Activated CD8-positive, alpha-beta T cell treated with anti-CD3 and anti-CD28 coated beads for 36 hours (primary cell): ENCODE measurements around the gene FOXE3. TPM values are rescaled to one million over a fixed set of nuclear protein-coding genes. Genes with fewer than 3 reads are reported as not detected.
"Not testable (repeated sequence)": the region's sequence is repeated elsewhere in the genome, so short reads cannot be mapped to it uniquely, and the experiment has no call there.

Source experiments
- ATAC-seq: fragments of 200-7000 bp; cut with Tn5 transposase; one replicate; pipeline ENCODE4 v1.10.0; 2021; ENCODE audit warnings: mild to moderate bottlenecking, moderate library complexity
- CTCF ChIA-PET: fragments of 350-600 bp; sonication (Branson Sonifier 250); formaldehyde crosslinking; loops from one replicate; lab custom pipeline; 2021; ENCODE audit warnings: antibody characterized with exemption; lab: Charles Lee
- POLR2A ChIA-PET: fragments of 350-600 bp; sonication (Branson Sonifier 250); formaldehyde crosslinking; loops from one replicate; lab custom pipeline; 2021; ENCODE audit warnings: antibody characterized with exemption; lab: Charles Lee
- DNase-seq: peaks from one replicate; pipeline ENCODE4 v3.0.0-alpha.2; 2020
- H3K27ac Mint-ChIP-seq: one replicate; pipeline ENCODE4 v1.8.0; 2021; ENCODE audit warnings: mild to moderate bottlenecking, mixed read lengths
- H3K27me3 Mint-ChIP-seq: one replicate; pipeline ENCODE4 v1.8.0; 2021; ENCODE audit warnings: mixed read lengths
- H3K36me3 Mint-ChIP-seq: one replicate; pipeline ENCODE4 v1.8.0; 2021; ENCODE audit warnings: low read depth, mixed read lengths
- H3K4me1 Mint-ChIP-seq: one replicate; pipeline ENCODE4 v1.8.0; 2021; ENCODE audit warnings: low read depth, mixed read lengths
- H3K4me3 Mint-ChIP-seq: one replicate; pipeline ENCODE4 v1.8.0; 2021; ENCODE audit warnings: mild to moderate bottlenecking, moderate library complexity, mixed read lengths
- H3K9me3 Mint-ChIP-seq: one replicate; pipeline ENCODE4 v1.8.0; 2021; ENCODE audit warnings: mixed read lengths
- intact Hi-C: fragments of 100-400 bp; cut with micrococcal nuclease; formaldehyde crosslinking; loops from one replicate; pipeline ENCODE4 v1.10.0; 2022
- total RNA-seq, 2 experiments: library from RNA; stranded (reverse); gene quantifications; one replicate each; pipeline ENCODE4 v1.2.3, GENCODE V29; 2021
- TF ChIP-seq, protein P1 (sequence below): fragments of 200-600 bp; IDR thresholded peaks from one replicate; pipeline ENCODE4 v1.8.0; 2022; ENCODE audit warnings: antibody characterized with exemption, mild to moderate bottlenecking

The FOXE3 gene
- total RNA-seq, 2 experiments from 2014 or later, result not detected

DNA sequence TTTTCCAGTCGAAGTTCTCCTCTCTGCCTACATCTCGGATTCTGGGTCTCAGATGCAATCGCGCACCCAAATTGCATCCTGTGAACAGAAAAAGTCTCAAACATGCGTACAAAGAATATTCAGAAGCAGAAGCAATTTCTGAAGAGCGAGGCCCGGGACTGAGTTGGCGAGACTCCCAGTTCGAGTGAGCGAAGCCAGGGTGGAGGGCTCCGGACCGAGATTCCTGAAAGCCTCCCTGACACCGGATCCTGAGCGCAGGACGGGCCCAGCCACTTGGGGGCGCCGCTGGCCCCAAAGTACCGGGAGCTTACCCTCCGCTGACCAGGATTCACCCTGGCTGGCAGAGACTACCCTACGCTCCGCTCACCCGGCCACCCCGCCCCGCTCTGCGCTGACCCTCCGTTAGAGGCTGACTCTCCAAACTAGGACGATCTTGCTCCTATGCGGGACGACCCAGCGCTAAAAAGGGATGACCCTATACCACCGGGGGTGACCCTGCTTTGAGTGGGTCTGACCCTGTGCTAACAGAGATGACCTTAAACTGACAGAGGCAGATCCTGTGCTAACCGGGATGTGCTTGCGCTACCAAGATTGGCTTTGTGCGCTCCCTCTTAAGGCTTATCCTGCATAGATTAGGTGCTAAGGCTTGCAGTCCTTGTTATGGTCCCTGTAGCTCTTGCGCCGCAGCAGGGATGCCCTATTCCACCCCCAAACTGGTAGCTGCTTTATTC is 33.9 kb downstream of the FOXE3 start:
- peaks cover 74% of the 10 kb centered on the region for H3K27me3 Mint-ChIP-seq
- H3K9me3 Mint-ChIP-seq, result no peaks in the 10 kb centered on the region

DNA sequence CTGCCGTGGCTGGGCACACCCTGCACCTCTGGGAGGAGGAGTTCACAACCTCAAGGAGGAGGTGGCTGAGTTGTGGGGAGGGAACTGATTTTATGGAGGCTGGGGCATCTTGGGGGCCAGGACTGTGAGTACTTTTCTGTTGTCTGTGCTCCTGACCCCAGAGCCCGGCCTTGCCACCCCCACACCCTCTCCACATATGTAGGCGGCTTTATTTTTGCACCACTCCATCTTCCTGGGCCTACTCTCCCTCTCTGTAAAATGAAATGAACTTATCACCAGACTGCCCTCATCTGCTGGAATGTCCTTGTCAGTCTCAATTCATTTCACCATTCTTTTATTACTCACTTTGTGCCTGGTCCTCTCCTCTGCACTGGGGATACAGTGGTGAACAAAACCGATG is 34.5 kb downstream of the FOXE3 start:
- Mint-ChIP-seq H3K27me3 (peaks cover 71% of the 10 kb centered on the region), H3K9me3 (no peaks in the 10 kb centered on the region), H3K4me1 (peaks cover 2% of the 10 kb centered on the region), H3K36me3 (no peaks in the 10 kb centered on the region), H3K27ac (no peak overlapping the region), H3K4me3 (no peak overlapping the region)
- ChIA-PET CTCF (interaction anchor here (0.9 to 4.0 kb wide), 3 partner anchors 14 to 255 kb away, joined by 3 to 42 read pairs (median 5); partner anchors contain the start of gene FOXD2), POLR2A (no interaction called here)
- TF ChIP-seq, protein P1, sequence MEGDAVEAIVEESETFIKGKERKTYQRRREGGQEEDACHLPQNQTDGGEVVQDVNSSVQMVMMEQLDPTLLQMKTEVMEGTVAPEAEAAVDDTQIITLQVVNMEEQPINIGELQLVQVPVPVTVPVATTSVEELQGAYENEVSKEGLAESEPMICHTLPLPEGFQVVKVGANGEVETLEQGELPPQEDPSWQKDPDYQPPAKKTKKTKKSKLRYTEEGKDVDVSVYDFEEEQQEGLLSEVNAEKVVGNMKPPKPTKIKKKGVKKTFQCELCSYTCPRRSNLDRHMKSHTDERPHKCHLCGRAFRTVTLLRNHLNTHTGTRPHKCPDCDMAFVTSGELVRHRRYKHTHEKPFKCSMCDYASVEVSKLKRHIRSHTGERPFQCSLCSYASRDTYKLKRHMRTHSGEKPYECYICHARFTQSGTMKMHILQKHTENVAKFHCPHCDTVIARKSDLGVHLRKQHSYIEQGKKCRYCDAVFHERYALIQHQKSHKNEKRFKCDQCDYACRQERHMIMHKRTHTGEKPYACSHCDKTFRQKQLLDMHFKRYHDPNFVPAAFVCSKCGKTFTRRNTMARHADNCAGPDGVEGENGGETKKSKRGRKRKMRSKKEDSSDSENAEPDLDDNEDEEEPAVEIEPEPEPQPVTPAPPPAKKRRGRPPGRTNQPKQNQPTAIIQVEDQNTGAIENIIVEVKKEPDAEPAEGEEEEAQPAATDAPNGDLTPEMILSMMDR, result no peak
- intact Hi-C loops, result no loop called here
- no peak for DNase-seq
- no peak for ATAC-seq

More for the DNA sequence above, 33.9 kb downstream of the FOXE3 start:
- ATAC-seq (peak; percentile 42), DNase-seq (peak; percentile 29)
- POLR2A ChIA-PET, result interaction anchor here (1.5 kb wide), 1 partner anchor 11 kb away, joined by 5 read pairs; no protein-coding TSS in a partner anchor
- H3K36me3 Mint-ChIP-seq, result no peaks in the 10 kb centered on the region
- intact Hi-C loops, result no loop called here
- H3K4me3 Mint-ChIP-seq, result no peak overlapping the region
- TF ChIP-seq, protein P1, result peak; percentile 45
- H3K4me1 Mint-ChIP-seq, result peaks cover 7% of the 10 kb centered on the region
- CTCF ChIA-PET, result interaction anchor here (0.9 to 4.0 kb wide), 5 partner anchors 13 to 276 kb away, joined by 3 to 42 read pairs (median 5); partner anchors contain the start of gene FOXD2
- H3K27ac Mint-ChIP-seq, result no peak overlapping the region

DNA sequence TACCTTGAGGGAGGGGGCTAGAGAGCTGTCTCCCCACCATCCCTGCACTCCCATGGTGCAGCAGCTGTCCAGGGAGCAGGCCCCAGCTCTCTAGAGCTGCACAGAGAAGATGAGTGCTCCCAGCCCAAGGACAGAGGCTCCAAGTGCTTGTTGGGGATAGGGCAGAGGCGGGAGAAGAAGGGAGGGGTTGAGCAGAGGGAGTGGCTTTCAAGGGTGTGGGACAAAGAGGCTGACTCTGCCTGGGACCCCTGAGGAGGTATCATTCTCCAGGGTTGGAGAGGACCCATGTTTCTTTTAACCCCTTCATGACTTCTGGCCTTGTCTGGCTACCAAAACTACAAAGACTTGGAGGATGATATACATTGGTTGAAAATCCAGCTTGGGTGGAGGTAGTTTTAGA is 36.3 kb downstream of the FOXE3 start:
- Mint-ChIP-seq H3K4me1 (no peaks in the 10 kb centered on the region), H3K4me3 (no peak overlapping the region), H3K27ac (no peak overlapping the region), H3K9me3 (no peaks in the 10 kb centered on the region), H3K36me3 (no peaks in the 10 kb centered on the region), H3K27me3 (peaks cover 58% of the 10 kb centered on the region)
- TF ChIP-seq, protein P1, result no peak
- ChIA-PET POLR2A (no interaction called here), CTCF (interaction anchor here (1.2 kb wide), 1 partner anchor 20 kb away, joined by 5 read pairs; no protein-coding TSS in a partner anchor)
- ATAC-seq, result no peak
- intact Hi-C loops, result no loop called here
- DNase-seq, result no peak

DNA sequence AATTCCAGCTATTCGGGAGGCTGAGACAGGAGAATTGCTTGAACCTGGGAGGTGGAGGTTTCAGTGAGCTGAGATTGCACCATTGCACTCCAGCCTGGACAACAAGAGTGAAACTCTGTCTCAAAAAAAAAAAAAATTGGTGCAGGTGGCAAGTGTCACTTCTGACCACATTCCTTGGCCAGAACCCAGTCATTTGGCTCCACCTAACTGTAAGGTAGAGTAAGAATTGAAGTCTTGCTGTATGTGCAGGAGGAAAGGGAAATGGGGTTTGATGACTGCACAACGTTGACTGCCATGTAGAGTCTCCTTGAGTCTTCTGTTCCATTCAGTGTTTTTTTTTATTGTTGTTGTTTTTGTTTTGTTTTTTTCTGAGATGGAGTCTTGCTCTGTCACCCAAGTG is 37.8 kb downstream of the FOXE3 start:
- DNase-seq, H3K4me3 Mint-ChIP-seq, H3K9me3 Mint-ChIP-seq, ATAC-seq, H3K36me3 Mint-ChIP-seq, intact Hi-C loops, H3K27ac Mint-ChIP-seq, POLR2A ChIA-PET, H3K4me1 Mint-ChIP-seq: not testable (repeated sequence)
- peaks cover 54% of the 10 kb centered on the region for H3K27me3 Mint-ChIP-seq
- CTCF ChIA-PET, result interaction anchor here (0.7 to 1.5 kb wide), 2 partner anchors 17 to 179 kb away, joined by 3 to 4 read pairs; no protein-coding TSS in a partner anchor

DNA sequence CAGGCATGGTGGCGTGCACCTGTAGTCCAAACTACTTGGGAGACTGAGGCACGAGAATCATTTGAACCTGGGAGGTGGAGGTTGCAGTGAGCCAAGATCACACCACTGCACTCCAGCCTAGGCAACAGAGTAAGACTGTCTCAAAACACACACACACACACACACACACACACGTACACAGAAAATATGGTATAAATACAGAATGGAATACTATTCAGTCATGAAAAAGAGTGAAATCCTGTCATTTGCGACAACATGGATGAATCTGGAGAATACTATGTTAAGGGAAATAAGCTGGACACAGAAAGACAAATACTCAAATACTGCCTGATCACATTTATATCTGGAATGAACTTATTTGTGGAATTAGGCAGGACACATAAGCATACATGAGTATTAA is 40.2 kb downstream of the FOXE3 start:
- TF ChIP-seq, protein P1, result no peak
- ATAC-seq, result no peak
- Mint-ChIP-seq H3K4me3 (no peak overlapping the region), H3K36me3 (no peaks in the 10 kb centered on the region), H3K4me1 (no peaks in the 10 kb centered on the region), H3K9me3 (no peaks in the 10 kb centered on the region), H3K27ac (no peak overlapping the region), H3K27me3 (peaks cover 46% of the 10 kb centered on the region)
- no peak for DNase-seq
- ChIA-PET POLR2A (no interaction called here), CTCF (no interaction called here)
- intact Hi-C loops, result no loop called here

DNA sequence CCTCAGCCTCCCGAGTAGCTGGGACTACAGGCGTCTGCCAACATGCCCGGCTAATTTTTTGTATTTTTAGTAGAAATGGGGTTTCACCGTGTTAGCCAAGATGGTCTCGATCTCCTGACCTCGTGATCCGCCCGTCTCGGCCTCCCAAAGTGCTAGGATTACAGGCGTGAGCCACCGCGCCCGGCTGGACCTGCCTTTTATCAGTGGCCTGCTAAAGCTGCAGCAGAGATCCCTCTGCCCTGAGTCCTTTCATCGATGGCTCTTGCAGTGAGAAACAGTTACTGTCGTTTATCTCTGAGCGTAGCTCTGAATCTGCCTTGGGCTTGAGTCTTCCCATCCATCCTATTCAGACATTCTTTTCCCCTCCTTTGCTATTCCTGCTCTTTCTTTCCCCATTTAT is 41.5 kb downstream of the FOXE3 start:
- H3K9me3 Mint-ChIP-seq, ATAC-seq, CTCF ChIA-PET, H3K27ac Mint-ChIP-seq, DNase-seq, H3K4me1 Mint-ChIP-seq, intact Hi-C loops, H3K4me3 Mint-ChIP-seq, H3K36me3 Mint-ChIP-seq: not testable (repeated sequence)
- H3K27me3 Mint-ChIP-seq, result peaks cover 48% of the 10 kb centered on the region
- POLR2A ChIA-PET, result interaction anchor here (0.7 kb wide), 1 partner anchor 255 kb away, joined by 3 read pairs; no protein-coding TSS in a partner anchor
